ENCODE results near the gene ANGEL1.

DNA sequence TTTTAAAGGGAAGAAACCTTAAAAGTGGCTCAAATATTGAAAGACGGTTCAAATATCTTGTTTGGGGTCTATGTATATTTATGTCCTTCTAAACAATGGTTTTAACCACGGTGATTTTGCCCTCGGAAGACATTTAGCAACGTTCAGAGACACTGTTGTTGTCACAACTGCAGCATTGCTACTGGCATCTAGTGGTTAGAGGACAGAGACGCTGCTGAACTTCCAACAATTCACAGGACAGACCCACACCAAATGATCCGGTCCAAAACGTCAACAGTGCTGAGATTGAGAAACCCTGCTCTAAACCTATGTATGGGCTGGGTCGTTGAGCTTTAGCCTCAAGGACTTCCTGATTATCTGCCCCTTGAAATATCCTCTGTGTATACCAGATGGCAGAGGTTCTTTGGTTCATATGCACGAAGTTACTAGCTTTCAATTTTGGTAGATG, 1.7 kb downstream of the ANGEL1 start:
- TF ChIP-seq POLR2A (IDR thresholded peaks at IDR 0.05): no peak
- TF ChIP-seq, protein P1, sequence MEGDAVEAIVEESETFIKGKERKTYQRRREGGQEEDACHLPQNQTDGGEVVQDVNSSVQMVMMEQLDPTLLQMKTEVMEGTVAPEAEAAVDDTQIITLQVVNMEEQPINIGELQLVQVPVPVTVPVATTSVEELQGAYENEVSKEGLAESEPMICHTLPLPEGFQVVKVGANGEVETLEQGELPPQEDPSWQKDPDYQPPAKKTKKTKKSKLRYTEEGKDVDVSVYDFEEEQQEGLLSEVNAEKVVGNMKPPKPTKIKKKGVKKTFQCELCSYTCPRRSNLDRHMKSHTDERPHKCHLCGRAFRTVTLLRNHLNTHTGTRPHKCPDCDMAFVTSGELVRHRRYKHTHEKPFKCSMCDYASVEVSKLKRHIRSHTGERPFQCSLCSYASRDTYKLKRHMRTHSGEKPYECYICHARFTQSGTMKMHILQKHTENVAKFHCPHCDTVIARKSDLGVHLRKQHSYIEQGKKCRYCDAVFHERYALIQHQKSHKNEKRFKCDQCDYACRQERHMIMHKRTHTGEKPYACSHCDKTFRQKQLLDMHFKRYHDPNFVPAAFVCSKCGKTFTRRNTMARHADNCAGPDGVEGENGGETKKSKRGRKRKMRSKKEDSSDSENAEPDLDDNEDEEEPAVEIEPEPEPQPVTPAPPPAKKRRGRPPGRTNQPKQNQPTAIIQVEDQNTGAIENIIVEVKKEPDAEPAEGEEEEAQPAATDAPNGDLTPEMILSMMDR (IDR thresholded peaks at IDR 0.05): peak; percentile 17 to 63 (median 43)

All from heart left ventricle (tissue), 13 donors.